Endodermal cell (in vitro differentiated cells): ENCODE measurements around the gene SCGB1D1. TPM values are rescaled to one million over a fixed set of nuclear protein-coding genes. Genes with fewer than 3 reads are reported as not detected.

ENCODE experiments used
- DNase-seq: peaks from one replicate; pipeline ENCODE4 v3.0.0-alpha.2; 2017
- H3K27ac ChIP-seq: 2 replicates; pipeline ENCODE4 v1.5.1; 2013; ENCODE audit warnings: mild to moderate bottlenecking, low read depth, low read length, moderate library complexity
- H3K27me3 ChIP-seq: 2 replicates; pipeline ENCODE4 v1.6.1; 2013; ENCODE audit warnings: mild to moderate bottlenecking, low read length, moderate library complexity; ENCODE audit not compliant: insufficient read depth, control insufficient read depth, poor library complexity, severe bottlenecking
- H3K36me3 ChIP-seq: 2 replicates; pipeline ENCODE4 v1.7.0; 2013; ENCODE audit warnings: mild to moderate bottlenecking, low read length, moderate library complexity; ENCODE audit not compliant: control insufficient read depth, insufficient read depth
- H3K4me1 ChIP-seq: one replicate; pipeline ENCODE4 v1.7.0; 2013; ENCODE audit warnings: low read length; ENCODE audit not compliant: control insufficient read depth, insufficient read depth
- H3K4me3 ChIP-seq: 2 replicates; pipeline ENCODE4 v1.5.1; 2013; ENCODE audit warnings: mild to moderate bottlenecking, low read length, moderate library complexity
- H3K9ac ChIP-seq: 2 replicates; pipeline ENCODE4 v1.6.1; 2013; ENCODE audit warnings: mild to moderate bottlenecking, low read length, moderate library complexity; ENCODE audit not compliant: poor library complexity, severe bottlenecking; ENCODE audit errors: extremely low read depth
- H3K9me3 ChIP-seq: 2 replicates; pipeline ENCODE4 v1.6.1; 2013; ENCODE audit warnings: mild to moderate bottlenecking, low read length, moderate library complexity; ENCODE audit not compliant: control insufficient read depth
- H3K27ac Mint-ChIP-seq: 2 replicates; pipeline ENCODE4 v1.8.0; 2020; ENCODE audit warnings: mixed read lengths
- H3K27me3 Mint-ChIP-seq: 2 replicates; pipeline ENCODE4 v1.8.0; 2021; ENCODE audit warnings: mild to moderate bottlenecking, mixed read lengths; ENCODE audit not compliant: insufficient read depth
- H3K36me3 Mint-ChIP-seq: 2 replicates; pipeline ENCODE4 v1.8.0; 2020; ENCODE audit warnings: low read depth, mixed read lengths
- H3K4me1 Mint-ChIP-seq: 2 replicates; pipeline ENCODE4 v1.8.0; 2020; ENCODE audit warnings: mixed read lengths
- H3K4me3 Mint-ChIP-seq: 2 replicates; pipeline ENCODE4 v1.8.0; 2020; ENCODE audit warnings: mild to moderate bottlenecking, moderate library complexity, mixed read lengths
- H3K9me3 Mint-ChIP-seq: 2 replicates; pipeline ENCODE4 v1.8.0; 2020; ENCODE audit warnings: mild to moderate bottlenecking, mixed read lengths
- WGBS, 2 experiments: methylation state at CpG; one replicate each; pipeline versions ENCODE4 v1.1.5 to v1.1.7; 2013; ENCODE audit warnings: missing lambda C conversion rate in 2 of 2, mixed read lengths in 1 of 2; ENCODE audit not compliant: insufficient coverage in 1 of 2, insufficient read length in 1 of 2; 5-methylcytosine and 5-hydroxymethylcytosine counted together
- total RNA-seq, 2 donors: library from RNA; stranded (reverse); fragmentation: NEBNext Ultra II Directional in 1 of 2; extraction: Animal tissue kit (Norgen Biotek cat#: 25700) in 1 of 2; gene quantifications; 2 replicates in 1 of 2; 3 replicates in 1 of 2; pipeline ENCODE4 v1.2.1, GENCODE V29; 2021
- TF ChIP-seq, protein P1 (sequence below): fragments of 200-600 bp; sonication (generic); conservative IDR thresholded peaks from 2 replicates; pipeline ENCODE4 v1.5.0; 2021; ENCODE audit warnings: antibody characterized with exemption, mild to moderate bottlenecking

SCGB1D1 gene
- total RNA-seq, 2 donors from 2014 or later: not detected

- Histone ChIP-seq H3K9me3 (no peaks in the 10 kb centered on the region), H3K4me1 (no peaks in the 10 kb centered on the region), H3K36me3 (no peaks in the 10 kb centered on the region), H3K27ac (no peak overlapping the region), H3K27me3 (peaks cover 12% of the 10 kb centered on the region), H3K9ac (no peak overlapping the region), H3K4me3 (no peak overlapping the region)
- TF ChIP-seq, protein P1, sequence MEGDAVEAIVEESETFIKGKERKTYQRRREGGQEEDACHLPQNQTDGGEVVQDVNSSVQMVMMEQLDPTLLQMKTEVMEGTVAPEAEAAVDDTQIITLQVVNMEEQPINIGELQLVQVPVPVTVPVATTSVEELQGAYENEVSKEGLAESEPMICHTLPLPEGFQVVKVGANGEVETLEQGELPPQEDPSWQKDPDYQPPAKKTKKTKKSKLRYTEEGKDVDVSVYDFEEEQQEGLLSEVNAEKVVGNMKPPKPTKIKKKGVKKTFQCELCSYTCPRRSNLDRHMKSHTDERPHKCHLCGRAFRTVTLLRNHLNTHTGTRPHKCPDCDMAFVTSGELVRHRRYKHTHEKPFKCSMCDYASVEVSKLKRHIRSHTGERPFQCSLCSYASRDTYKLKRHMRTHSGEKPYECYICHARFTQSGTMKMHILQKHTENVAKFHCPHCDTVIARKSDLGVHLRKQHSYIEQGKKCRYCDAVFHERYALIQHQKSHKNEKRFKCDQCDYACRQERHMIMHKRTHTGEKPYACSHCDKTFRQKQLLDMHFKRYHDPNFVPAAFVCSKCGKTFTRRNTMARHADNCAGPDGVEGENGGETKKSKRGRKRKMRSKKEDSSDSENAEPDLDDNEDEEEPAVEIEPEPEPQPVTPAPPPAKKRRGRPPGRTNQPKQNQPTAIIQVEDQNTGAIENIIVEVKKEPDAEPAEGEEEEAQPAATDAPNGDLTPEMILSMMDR: no peak
- WGBS, 2 experiments: 85 to 87% methylated on average over 4 to 5 of the region's 5 CpGs
- DNase-seq: no peak
- H3K9me3 Mint-ChIP-seq: no peaks in the 10 kb centered on the region
- H3K27ac Mint-ChIP-seq: no peak overlapping the region
- peaks cover 3% of the 10 kb centered on the region for H3K27me3 Mint-ChIP-seq
- no peak overlapping the region for H3K4me3 Mint-ChIP-seq
- no peaks in the 10 kb centered on the region for H3K36me3 Mint-ChIP-seq
- H3K4me1 Mint-ChIP-seq: no peaks in the 10 kb centered on the region
These were observed 10.0 kb upstream of the SCGB1D1 start for GRCh38 chr11:62179995-62180394.

- WGBS, 2 experiments: 85 to 88% methylated on average over 2 of the region's 2 CpGs
- Histone ChIP-seq H3K27me3 (peaks cover 12% of the 10 kb centered on the region), H3K4me1 (no peaks in the 10 kb centered on the region), H3K27ac (no peak overlapping the region), H3K4me3 (no peak overlapping the region), H3K9me3 (no peaks in the 10 kb centered on the region), H3K36me3 (no peaks in the 10 kb centered on the region), H3K9ac (no peak overlapping the region)
- Mint-ChIP-seq H3K4me3 (no peak overlapping the region), H3K9me3 (no peaks in the 10 kb centered on the region), H3K27me3 (peaks cover 3% of the 10 kb centered on the region), H3K36me3 (no peaks in the 10 kb centered on the region), H3K4me1 (no peaks in the 10 kb centered on the region), H3K27ac (no peak overlapping the region)
- DNase-seq: no peak
- TF ChIP-seq, protein P1: no peak
These were observed 8.9 kb upstream of the SCGB1D1 start for GRCh38 chr11:62181097-62181496.

- no peak for DNase-seq
- Histone ChIP-seq H3K27me3 (peaks cover 12% of the 10 kb centered on the region), H3K9me3 (no peaks in the 10 kb centered on the region), H3K4me1 (no peaks in the 10 kb centered on the region), H3K27ac (no peak overlapping the region), H3K4me3 (no peak overlapping the region), H3K36me3 (no peaks in the 10 kb centered on the region), H3K9ac (no peak overlapping the region)
- Mint-ChIP-seq H3K27me3 (peaks cover 3% of the 10 kb centered on the region), H3K36me3 (no peaks in the 10 kb centered on the region), H3K4me1 (no peaks in the 10 kb centered on the region), H3K27ac (no peak overlapping the region), H3K9me3 (no peaks in the 10 kb centered on the region), H3K4me3 (no peak overlapping the region)
- TF ChIP-seq, protein P1: no peak
- 81 to 90% methylated on average over 6 to 8 of the region's 8 CpGs for WGBS, 2 experiments
These were observed 7.7 kb upstream of the SCGB1D1 start for GRCh38 chr11:62182147-62182891.
